Heart left ventricle (tissue), 16 donors: Measurements from ENCODE around the gene STK24. TPM values are rescaled to one million over a fixed set of nuclear protein-coding genes. Genes with fewer than 3 reads are reported as not detected.

ENCODE experiments used
- ATAC-seq, 4 donors: fragments of 200-7000 bp; cut with Tn5 transposase; one replicate each; pipeline ENCODE4 v1.9.1; 2020 to 2022; ENCODE audit warnings: moderate library complexity in 4 of 4, mild to moderate bottlenecking in 3 of 4, moderate number of reproducible peaks in 1 of 4
- DNase-seq, 5 donors: peaks; one replicate each; pipeline ENCODE4 v3.0.0-alpha.2; 2020
- H3K27ac ChIP-seq, 12 donors: fragments of 200-600 bp; sonication (generic) in 4 of 12; one replicate each; pipeline versions ENCODE4 v1.5.0 to v1.8.0; 2016 to 2022; ENCODE audit warnings: mild to moderate bottlenecking in 2 of 12
- H3K27me3 ChIP-seq, 9 donors: fragments of 200-600 bp; sonication (generic) in 2 of 9; one replicate each; pipeline versions ENCODE4 v1.5.1 to v1.8.0; 2016 to 2022; ENCODE audit warnings: mild to moderate bottlenecking in 3 of 9
- H3K36me3 ChIP-seq, 9 donors: fragments of 200-600 bp; sonication (generic) in 2 of 9; one replicate each; pipeline versions ENCODE4 v1.5.0 to v1.8.0; 2018 to 2022; ENCODE audit warnings: mild to moderate bottlenecking in 2 of 9
- H3K4me1 ChIP-seq, 12 donors: fragments of 200-600 bp; sonication (generic) in 4 of 12; one replicate each; pipeline versions ENCODE4 v1.5.0 to v1.8.0; 2016 to 2022; ENCODE audit warnings: mild to moderate bottlenecking in 3 of 12
- H3K4me3 ChIP-seq, 12 donors: fragments of 200-600 bp; sonication (generic) in 4 of 12; one replicate each; pipeline versions ENCODE4 v1.5.0 to v1.8.0; 2017 to 2022; ENCODE audit warnings: mild to moderate bottlenecking in 9 of 12, moderate library complexity in 4 of 12
- H3K9me3 ChIP-seq, 12 donors: fragments of 200-600 bp; sonication (generic) in 4 of 12; one replicate each; pipeline versions ENCODE4 v1.5.0 to v1.8.0; 2016 to 2022; ENCODE audit warnings: mild to moderate bottlenecking in 1 of 12
- CTCF ChIP-seq, 12 donors: fragments of 200-600 bp; sonication (generic) in 4 of 12; IDR thresholded peaks; one replicate each; pipeline versions ENCODE4 v1.5.0 to v1.8.0; 2018 to 2022; ENCODE audit warnings: antibody characterized with exemption in 12 of 12, mild to moderate bottlenecking in 5 of 12
- POLR2A ChIP-seq, 2 donors: fragments of 450-650 bp; IDR thresholded peaks; one replicate each; pipeline ENCODE4 v1.6.1; 2017; ENCODE audit warnings: antibody characterized with exemption in 2 of 2, mild to moderate bottlenecking in 2 of 2, moderate library complexity in 2 of 2
- WGBS, 4 donors: extraction: QIAGEN DNeasy Blood & Tissue Kit in 2 of 4; methylation state at CpG; one replicate each; pipeline versions ENCODE4 v1.1.5 to v1.1.7; 2013 to 2018; 5-methylcytosine and 5-hydroxymethylcytosine counted together
- intact Hi-C, 10 donors: fragments of 100-400 bp; cut with DNase I; formaldehyde crosslinking; loops; one replicate each; pipeline versions ENCODE4 v1.11.1 to v1.14.2; 2022
- polyA plus RNA-seq, 2 donors: library from polyadenylated mRNA; stranded (reverse); fragments of 200-250 nt; gene quantifications; one replicate each; pipeline ENCODE4 v1.2.3, GENCODE V29; 2013
- total RNA-seq, 9 donors: library from RNA; depleted of rRNA in 2 of 9; stranded (reverse); fragments of >200 nt in 2 of 9; fragmentation: NEBNext Ultra II Directional in 3 of 9; extraction: Animal tissue kit (Norgen Biotek cat#: 25700) in 3 of 9; gene quantifications; one replicate each; pipeline versions ENCODE4 v1.1.0 to v1.2.4, GENCODE V29; 2016 to 2023
- donor health status: ischemic (EF 13 %, LVEDD 7.1; RV severe dilation, severe dysfunction).
- donor health status: healthy with polysubstance abuse.
- donor health status: DM: no; HTN: yes; CAD: no.
- donor health status: DM: no; HTN: no; CAD: no.
- donor health status: ischemic (EF 25% LVEDD 6.9; RV normal size, moderate dysfunction).
- donor health status: ischemic (EF 25% LVEDD 5.7; RV mildly dilated, moderate dysfunction).
- donor health status: healthy.
- donor health status: DM: yes; HTN: yes; CAD: no.
- donor health status: ischemic (EF 35%, LVEDD 5.7; RV mildly dilated, moderate dysfunction).
- donor health status: nonischemic (EF 11% LVEDD 7.7; RV severe dilation, severe dysfunction).
- donor health status: DM: yes; HTN: yes; CAD: no.
- donor health status: PGD.
- donor health status: ischemic (EF 29% LVEDD 5.4; RV normal size, mild dysfunction).
- donor health status: nonischemic (EF 23%, LVEDD 6.1; RV moderate dilation, normal function).

Gene STK24
- total and polyA plus RNA-seq, 11 donors, result 26.6 to 82.6 (median 59.6) TPM

GRCh38 chr13:98439126-98439828, 137.6 kb downstream of the STK24 start:
- no peak for DNase-seq
- ATAC-seq, result no peak
- Histone ChIP-seq H3K27me3 (no peaks in the 10 kb centered on the region), H3K9me3 (no peaks in the 10 kb centered on the region), H3K4me1 (no peaks in the 10 kb centered on the region), H3K36me3 (peaks cover 0 to 36% (median 10%) of the 10 kb centered on the region in 9 donors), H3K4me3 (no peak overlapping the region), H3K27ac (no peak overlapping the region)
- 93 to 97% (median 95%) methylated on average over 27 to 32 of the region's 32 CpGs for WGBS, 4 donors
- intact Hi-C loops, result no loop called here
- no peak for TF ChIP-seq POLR2A (IDR thresholded peaks at IDR 0.05)
- TF ChIP-seq CTCF (IDR thresholded peaks at IDR 0.05), result no peak

- no peaks in the 10 kb centered on the region for H3K27me3 ChIP-seq
Measured at GRCh38 chr13:98438246-98439125, 138.4 kb downstream of the STK24 start.

GRCh38 chr13:98436233-98436910, 140.5 kb downstream of the STK24 start:
- H3K36me3 ChIP-seq, result peaks cover 0 to 35% (median 15%) of the 10 kb centered on the region in 9 donors
- TF ChIP-seq CTCF (IDR thresholded peaks at IDR 0.05), result no peak
- no peak for TF ChIP-seq POLR2A (IDR thresholded peaks at IDR 0.05)
- ATAC-seq (no peak), DNase-seq (no peak)
- H3K27ac ChIP-seq, result no peak overlapping the region
- no peaks in the 10 kb centered on the region for H3K9me3 ChIP-seq
- no peaks in the 10 kb centered on the region for H3K4me1 ChIP-seq
- 67 to 74% (median 71%) methylated on average over 12 of the region's 12 CpGs for WGBS, 4 donors
- no peaks in the 10 kb centered on the region for H3K27me3 ChIP-seq
- intact Hi-C loops, result no loop called here
- no peak overlapping the region for H3K4me3 ChIP-seq

More at GRCh38 chr13:98438246-98439125, 138.4 kb downstream of the STK24 start:
- H3K4me3 ChIP-seq, result no peak overlapping the region
- no peak overlapping the region for H3K27ac ChIP-seq
- intact Hi-C loops, result no loop called here
- ATAC-seq, result no peak
- 91 to 96% (median 94%) methylated on average over 16 to 27 of the region's 27 CpGs for WGBS, 4 donors
- no peaks in the 10 kb centered on the region for H3K4me1 ChIP-seq
- H3K36me3 ChIP-seq, result peaks cover 0 to 36% (median 10%) of the 10 kb centered on the region in 9 donors
- DNase-seq, result no peak
- no peaks in the 10 kb centered on the region for H3K9me3 ChIP-seq
- TF ChIP-seq CTCF (IDR thresholded peaks at IDR 0.05) (no peak), POLR2A (IDR thresholded peaks at IDR 0.05) (no peak)

GRCh38 chr13:98435376-98435775, 141.5 kb downstream of the STK24 start:
- Histone ChIP-seq H3K27ac (no peak overlapping the region), H3K27me3 (no peaks in the 10 kb centered on the region), H3K4me1 (no peaks in the 10 kb centered on the region), H3K36me3 (peaks cover 0 to 31% (median 12%) of the 10 kb centered on the region in 9 donors), H3K9me3 (no peaks in the 10 kb centered on the region), H3K4me3 (no peak overlapping the region)
- intact Hi-C loops, result no loop called here
- DNase-seq, result no peak
- ATAC-seq, result no peak
- 86 to 92% (median 90%) methylated on average over 11 of the region's 11 CpGs for WGBS, 4 donors
- TF ChIP-seq CTCF (IDR thresholded peaks at IDR 0.05), result no peak
- TF ChIP-seq POLR2A (IDR thresholded peaks at IDR 0.05), result no peak
